HG03378 (cell line): ENCODE measurements around the gene OTX1.
"Not testable (repeated sequence)": the region's sequence is repeated elsewhere in the genome, so short reads cannot be mapped to it uniquely, and the experiment has no call there.

Source experiments
- ATAC-seq: cut with Tn5 transposase; IDR thresholded peaks from one replicate; pipeline ENCODE4 v1.9.1; 2021; ENCODE audit warnings: mild to moderate bottlenecking, moderate library complexity; ENCODE audit not compliant: unreplicated experiment

Gene OTX1

GRCh38 chr2:63050334-63051041, at the start of gene OTX1:
Gene OTX1, plus strand, starts transcription at chr2:63050830. Its CDS starts 2,161 bp downstream, at chr2:63052991.
- ATAC-seq: peak; percentile 62

GRCh38 chr2:63001576-63001975, 49.1 kb upstream of the OTX1 start:
- ATAC-seq: no peak

- ATAC-seq: no peak
Measured at GRCh38 chr2:63003351-63003750, 47.3 kb upstream of the OTX1 start.

GRCh38 chr2:63007813-63008458, 42.7 kb upstream of the OTX1 start:
- no peak for ATAC-seq

- no peak for ATAC-seq
Measured at GRCh38 chr2:63008838-63009237, 41.8 kb upstream of the OTX1 start.

GRCh38 chr2:63009490-63009889, 41.1 kb upstream of the OTX1 start:
- ATAC-seq: no peak

- no peak for ATAC-seq
Measured at GRCh38 chr2:63012541-63012940, 38.1 kb upstream of the OTX1 start.

- no peak for ATAC-seq
Measured at GRCh38 chr2:63013438-63013837, 37.2 kb upstream of the OTX1 start.

- ATAC-seq: no peak
Measured at GRCh38 chr2:63015389-63015788, 35.2 kb upstream of the OTX1 start.

- ATAC-seq: no peak
Measured at GRCh38 chr2:63018439-63018838, 32.2 kb upstream of the OTX1 start.

GRCh38 chr2:63019686-63020085, 30.9 kb upstream of the OTX1 start:
- ATAC-seq: not testable (repeated sequence)

GRCh38 chr2:63023444-63023843, 27.2 kb upstream of the OTX1 start:
- ATAC-seq: no peak

- no peak for ATAC-seq
Measured at GRCh38 chr2:63027220-63027619, 23.4 kb upstream of the OTX1 start.

GRCh38 chr2:63029058-63029457, 21.6 kb upstream of the OTX1 start:
- no peak for ATAC-seq

GRCh38 chr2:63034526-63034925, 16.1 kb upstream of the OTX1 start:
- ATAC-seq: no peak

GRCh38 chr2:63035169-63035568, 15.5 kb upstream of the OTX1 start:
- no peak for ATAC-seq

GRCh38 chr2:63035660-63036059, 15.0 kb upstream of the OTX1 start:
- ATAC-seq: no peak

- no peak for ATAC-seq
Measured at GRCh38 chr2:63038034-63038433, 12.6 kb upstream of the OTX1 start.

- no peak for ATAC-seq
Measured at GRCh38 chr2:63040586-63040985, 10.0 kb upstream of the OTX1 start.

- ATAC-seq: no peak
Measured at GRCh38 chr2:63041592-63041991, 9.0 kb upstream of the OTX1 start.

GRCh38 chr2:63044362-63045327, 6.0 kb upstream of the OTX1 start:
- no peak for ATAC-seq
